HL-60 (cell line): ENCODE results near the gene PHACTR3.

Experiments used
- DNase-seq, 2 experiments: peaks; one replicate each; pipeline ENCODE4 v3.0.0-alpha.2; 2010 to 2020; ENCODE audit warnings: low read depth in 1 of 2, low spot score in 1 of 2
- H3K27ac ChIP-seq: fragments of 250-450 bp; sonication (Bioruptor Pico); replicated peaks from 2 replicates; pipeline ENCODE4 v1.5.1; 2020; ENCODE audit warnings: mild to moderate bottlenecking, moderate library complexity
- H3K27me3 ChIP-seq: fragments of 250-450 bp; sonication (Bioruptor Pico); 2 replicates; pipeline ENCODE4 v1.5.1; 2021; ENCODE audit warnings: mild to moderate bottlenecking, moderate library complexity; ENCODE audit not compliant: insufficient read depth, poor library complexity, severe bottlenecking
- H3K4me3 ChIP-seq: replicated peaks from 2 replicates; pipeline ENCODE4 v1.5.1; 2011; ENCODE audit warnings: mild to moderate bottlenecking, control low read depth, low read length; ENCODE audit not compliant: insufficient read depth
- CTCF ChIP-seq: IDR thresholded peaks from one replicate; pipeline ENCODE4 v1.5.1; 2011; ENCODE audit warnings: low read length, control low read depth, inconsistent platforms; ENCODE audit not compliant: insufficient read depth
- GABPA ChIP-seq: IDR thresholded peaks from 2 replicates; pipeline ENCODE4 v1.6.1; 2012; ENCODE audit warnings: low read depth
- POLR2AphosphoS5 ChIP-seq: IDR thresholded peaks from 2 replicates; pipeline ENCODE4 v1.6.1; 2012; ENCODE audit warnings: low read depth
- SPI1 ChIP-seq: IDR thresholded peaks from 2 replicates; pipeline ENCODE4 v1.6.1; 2012; ENCODE audit warnings: low read depth, mild to moderate bottlenecking, borderline replicate concordance
- TF ChIP-seq, protein P1 (sequence below): IDR thresholded peaks from 2 replicates; pipeline ENCODE4 v1.6.1; 2012; ENCODE audit warnings: low read depth; ENCODE audit not compliant: insufficient replicate concordance

The PHACTR3 gene

DNA sequence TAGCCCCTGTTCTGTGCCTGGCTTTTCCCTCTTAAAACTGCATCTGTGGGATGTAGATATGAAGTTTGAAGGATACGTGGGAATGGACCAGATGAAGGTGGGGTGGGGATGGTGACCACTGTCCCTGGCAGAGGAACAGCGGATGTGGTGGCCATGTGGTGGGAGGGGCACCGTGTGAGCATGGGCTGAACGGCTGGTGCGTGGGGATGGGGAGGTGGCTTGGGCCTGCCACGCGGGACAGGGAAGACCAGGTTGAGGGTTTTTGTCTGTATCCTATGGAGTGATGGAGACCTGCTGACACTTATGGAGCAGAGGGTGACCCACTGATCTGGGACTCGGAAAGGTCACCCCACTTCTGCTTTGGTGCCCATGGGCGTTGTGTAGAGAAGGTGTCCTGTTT, 19.2 kb downstream of the PHACTR3 start:
- Histone ChIP-seq H3K27me3 (no peaks in the 10 kb centered on the region), H3K27ac (no peak overlapping the region), H3K4me3 (no peak overlapping the region)
- TF ChIP-seq CTCF, result no peak
- no peak for TF ChIP-seq GABPA
- no peak for DNase-seq

- TF ChIP-seq CTCF, result no peak
- no peak for TF ChIP-seq SPI1
- TF ChIP-seq GABPA, result no peak
- TF ChIP-seq, protein P1, sequence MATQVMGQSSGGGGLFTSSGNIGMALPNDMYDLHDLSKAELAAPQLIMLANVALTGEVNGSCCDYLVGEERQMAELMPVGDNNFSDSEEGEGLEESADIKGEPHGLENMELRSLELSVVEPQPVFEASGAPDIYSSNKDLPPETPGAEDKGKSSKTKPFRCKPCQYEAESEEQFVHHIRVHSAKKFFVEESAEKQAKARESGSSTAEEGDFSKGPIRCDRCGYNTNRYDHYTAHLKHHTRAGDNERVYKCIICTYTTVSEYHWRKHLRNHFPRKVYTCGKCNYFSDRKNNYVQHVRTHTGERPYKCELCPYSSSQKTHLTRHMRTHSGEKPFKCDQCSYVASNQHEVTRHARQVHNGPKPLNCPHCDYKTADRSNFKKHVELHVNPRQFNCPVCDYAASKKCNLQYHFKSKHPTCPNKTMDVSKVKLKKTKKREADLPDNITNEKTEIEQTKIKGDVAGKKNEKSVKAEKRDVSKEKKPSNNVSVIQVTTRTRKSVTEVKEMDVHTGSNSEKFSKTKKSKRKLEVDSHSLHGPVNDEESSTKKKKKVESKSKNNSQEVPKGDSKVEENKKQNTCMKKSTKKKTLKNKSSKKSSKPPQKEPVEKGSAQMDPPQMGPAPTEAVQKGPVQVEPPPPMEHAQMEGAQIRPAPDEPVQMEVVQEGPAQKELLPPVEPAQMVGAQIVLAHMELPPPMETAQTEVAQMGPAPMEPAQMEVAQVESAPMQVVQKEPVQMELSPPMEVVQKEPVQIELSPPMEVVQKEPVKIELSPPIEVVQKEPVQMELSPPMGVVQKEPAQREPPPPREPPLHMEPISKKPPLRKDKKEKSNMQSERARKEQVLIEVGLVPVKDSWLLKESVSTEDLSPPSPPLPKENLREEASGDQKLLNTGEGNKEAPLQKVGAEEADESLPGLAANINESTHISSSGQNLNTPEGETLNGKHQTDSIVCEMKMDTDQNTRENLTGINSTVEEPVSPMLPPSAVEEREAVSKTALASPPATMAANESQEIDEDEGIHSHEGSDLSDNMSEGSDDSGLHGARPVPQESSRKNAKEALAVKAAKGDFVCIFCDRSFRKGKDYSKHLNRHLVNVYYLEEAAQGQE, result no peak
- no peak for TF ChIP-seq POLR2AphosphoS5
- Histone ChIP-seq H3K27ac (no peak overlapping the region), H3K4me3 (no peak overlapping the region), H3K27me3 (no peaks in the 10 kb centered on the region)
- DNase-seq, result no peak
These were observed 20.1 kb downstream of the PHACTR3 start for GRCh38 chr20:59624401-59624800.

DNA sequence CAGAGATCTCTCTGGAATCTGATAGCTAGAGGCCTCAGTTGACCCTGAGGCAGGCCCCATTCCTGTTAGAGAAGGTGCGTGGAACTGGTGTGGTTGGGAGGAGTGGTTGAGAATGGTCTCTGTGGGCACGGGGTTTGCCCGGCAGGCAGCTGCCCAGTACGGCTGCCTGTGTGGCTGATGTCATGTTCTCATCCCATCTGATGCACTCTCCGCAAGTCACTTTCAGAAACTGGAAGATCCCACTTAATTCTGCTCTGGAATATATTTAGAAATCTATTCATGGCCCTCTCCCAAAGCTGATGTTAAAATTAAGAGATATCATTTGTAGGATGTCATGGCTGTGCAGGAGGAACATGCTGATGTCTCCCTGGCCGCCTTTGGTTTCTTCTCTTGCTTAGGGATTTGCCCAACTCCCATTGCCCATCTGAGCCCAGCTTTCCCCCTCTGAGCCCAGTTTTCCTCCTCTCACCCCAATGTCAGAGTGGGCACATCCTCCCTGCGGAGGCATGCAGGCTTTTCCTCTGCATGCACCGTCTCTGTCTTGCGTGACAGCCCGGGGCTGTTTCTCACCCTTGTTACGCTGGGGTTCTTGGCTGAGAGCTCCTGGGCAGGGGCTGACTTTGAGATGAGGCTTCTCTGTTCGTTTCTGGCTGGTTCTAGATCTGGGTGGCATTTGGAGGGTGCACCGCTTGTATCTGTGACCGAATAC, 21.0 kb downstream of the PHACTR3 start:
- TF ChIP-seq SPI1, result no peak
- TF ChIP-seq, protein P1, result no peak
- no peak for TF ChIP-seq POLR2AphosphoS5
- no peak for TF ChIP-seq GABPA
- TF ChIP-seq CTCF, result no peak
- no peak for DNase-seq
- Histone ChIP-seq H3K4me3 (no peak overlapping the region), H3K27ac (no peak overlapping the region), H3K27me3 (no peaks in the 10 kb centered on the region)

- no peak overlapping the region for H3K27ac ChIP-seq
- DNase-seq, result no peak
- no peak for TF ChIP-seq SPI1
- TF ChIP-seq POLR2AphosphoS5, result no peak
- no peak for TF ChIP-seq CTCF
- TF ChIP-seq, protein P1, result no peak
- TF ChIP-seq GABPA, result no peak
- H3K4me3 ChIP-seq, result no peak overlapping the region
- H3K27me3 ChIP-seq, result no peaks in the 10 kb centered on the region
These were observed 23.0 kb downstream of the PHACTR3 start for GRCh38 chr20:59627298-59627697.
